Measurements from ENCODE around the gene PDLIM3.

Gene PDLIM3

DNA sequence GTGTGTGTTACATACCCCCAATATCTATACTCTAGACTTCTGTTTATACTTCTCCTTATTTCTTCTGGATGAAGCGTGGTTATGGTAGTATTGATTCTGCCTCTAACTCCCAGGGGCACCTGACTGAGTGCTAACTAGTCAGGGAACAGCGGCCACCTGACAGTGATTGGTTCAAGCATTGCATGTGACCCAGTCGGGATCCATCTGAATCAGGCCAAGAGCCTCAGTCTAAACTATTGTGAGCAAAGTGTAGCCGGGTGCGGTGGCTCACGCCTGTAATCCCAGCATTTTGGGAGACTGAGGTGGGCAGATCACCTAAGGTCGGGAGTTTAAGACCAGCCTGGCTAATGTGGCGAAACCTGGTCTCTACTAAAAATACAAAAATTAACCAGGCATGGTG, 73.7 kb downstream of the PDLIM3 start:
- no peak for DNase-seq (ENCODE audit: low read depth)
- no peak overlapping the region for H3K4me3 ChIP-seq (ENCODE audit: control insufficient read depth, low read depth, low read length)
- TF ChIP-seq, protein P1, sequence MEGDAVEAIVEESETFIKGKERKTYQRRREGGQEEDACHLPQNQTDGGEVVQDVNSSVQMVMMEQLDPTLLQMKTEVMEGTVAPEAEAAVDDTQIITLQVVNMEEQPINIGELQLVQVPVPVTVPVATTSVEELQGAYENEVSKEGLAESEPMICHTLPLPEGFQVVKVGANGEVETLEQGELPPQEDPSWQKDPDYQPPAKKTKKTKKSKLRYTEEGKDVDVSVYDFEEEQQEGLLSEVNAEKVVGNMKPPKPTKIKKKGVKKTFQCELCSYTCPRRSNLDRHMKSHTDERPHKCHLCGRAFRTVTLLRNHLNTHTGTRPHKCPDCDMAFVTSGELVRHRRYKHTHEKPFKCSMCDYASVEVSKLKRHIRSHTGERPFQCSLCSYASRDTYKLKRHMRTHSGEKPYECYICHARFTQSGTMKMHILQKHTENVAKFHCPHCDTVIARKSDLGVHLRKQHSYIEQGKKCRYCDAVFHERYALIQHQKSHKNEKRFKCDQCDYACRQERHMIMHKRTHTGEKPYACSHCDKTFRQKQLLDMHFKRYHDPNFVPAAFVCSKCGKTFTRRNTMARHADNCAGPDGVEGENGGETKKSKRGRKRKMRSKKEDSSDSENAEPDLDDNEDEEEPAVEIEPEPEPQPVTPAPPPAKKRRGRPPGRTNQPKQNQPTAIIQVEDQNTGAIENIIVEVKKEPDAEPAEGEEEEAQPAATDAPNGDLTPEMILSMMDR (IDR thresholded peaks at IDR 0.05; ENCODE audit: control insufficient read depth, insufficient read depth, low read depth, low read length, missing control alignments): no peak

DNA sequence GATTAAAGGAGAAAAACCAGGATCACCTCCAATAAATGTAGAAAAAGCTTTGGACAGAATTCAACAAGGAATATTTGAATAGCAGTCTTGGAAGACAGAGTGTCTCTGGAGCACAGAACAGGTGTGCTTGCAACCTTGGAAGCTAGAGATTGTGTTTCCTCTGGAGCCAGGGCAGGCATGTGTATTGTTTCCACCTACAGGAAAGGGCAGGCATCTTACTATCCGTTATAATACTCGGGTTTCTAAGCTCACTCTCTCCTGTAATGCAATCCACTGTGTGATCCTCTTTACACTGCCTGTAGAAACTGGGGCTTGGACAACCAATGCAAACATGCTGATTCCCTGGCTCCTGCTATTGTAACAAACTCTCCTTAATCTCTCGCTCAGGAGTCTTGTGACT, 78.2 kb downstream of the PDLIM3 start:
- no peak for DNase-seq (ENCODE audit: low read depth)
- H3K4me3 ChIP-seq (ENCODE audit: control insufficient read depth, low read depth, low read length): no peak overlapping the region
- TF ChIP-seq, protein P1 (IDR thresholded peaks at IDR 0.05; ENCODE audit: control insufficient read depth, insufficient read depth, low read depth, low read length, missing control alignments): no peak

DNA sequence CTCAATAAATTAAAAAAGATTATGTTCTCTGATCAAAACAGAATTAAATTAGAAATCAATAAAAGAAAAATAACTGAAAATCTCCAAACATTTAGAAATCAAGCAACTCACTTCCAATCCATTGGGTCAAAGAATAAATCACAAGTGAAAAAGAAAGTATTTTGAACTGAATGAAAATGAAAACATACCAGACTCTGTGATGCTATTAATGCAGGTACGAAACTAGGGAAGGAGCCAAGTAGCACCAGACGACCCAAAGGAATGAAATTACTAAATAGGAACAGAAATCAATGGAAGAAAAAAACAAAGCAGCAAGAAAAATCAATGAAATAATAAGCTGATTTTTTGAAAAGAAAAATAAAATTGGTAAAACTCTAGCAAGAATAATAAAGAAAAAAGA, 79.2 kb downstream of the PDLIM3 start:
- DNase-seq (ENCODE audit: low read depth): no peak
- TF ChIP-seq, protein P1 (IDR thresholded peaks at IDR 0.05; ENCODE audit: control insufficient read depth, insufficient read depth, low read depth, low read length, missing control alignments): no peak

More for the DNA sequence above, 79.2 kb downstream of the PDLIM3 start:
- H3K4me3 ChIP-seq (ENCODE audit: control insufficient read depth, low read depth, low read length): no peak overlapping the region

Data from AG09309 (cell line).